ENCODE measurements around the gene METRNL.

METRNL gene

GRCh38 chr17:83067718-83068261, 11.6 kb upstream of the METRNL start:
- DNase-seq: no peak

- no peak for DNase-seq
These were observed 10.5 kb upstream of the METRNL start for GRCh38 chr17:83068641-83069570.

GRCh38 chr17:83069571-83069906, 9.9 kb upstream of the METRNL start:
- no peak for DNase-seq

- DNase-seq: no peak
These were observed 9.3 kb upstream of the METRNL start for GRCh38 chr17:83069931-83070742.

GRCh38 chr17:83070800-83071341, 8.5 kb upstream of the METRNL start:
- no peak for DNase-seq

- no peak for DNase-seq
These were observed 8.0 kb upstream of the METRNL start for GRCh38 chr17:83071365-83071764.

- DNase-seq: no peak
These were observed 7.3 kb upstream of the METRNL start for GRCh38 chr17:83071966-83072562.

GRCh38 chr17:83072600-83073358, 6.6 kb upstream of the METRNL start:
- no peak for DNase-seq

GRCh38 chr17:83073389-83074063, 5.9 kb upstream of the METRNL start:
- no peak for DNase-seq

DNA sequence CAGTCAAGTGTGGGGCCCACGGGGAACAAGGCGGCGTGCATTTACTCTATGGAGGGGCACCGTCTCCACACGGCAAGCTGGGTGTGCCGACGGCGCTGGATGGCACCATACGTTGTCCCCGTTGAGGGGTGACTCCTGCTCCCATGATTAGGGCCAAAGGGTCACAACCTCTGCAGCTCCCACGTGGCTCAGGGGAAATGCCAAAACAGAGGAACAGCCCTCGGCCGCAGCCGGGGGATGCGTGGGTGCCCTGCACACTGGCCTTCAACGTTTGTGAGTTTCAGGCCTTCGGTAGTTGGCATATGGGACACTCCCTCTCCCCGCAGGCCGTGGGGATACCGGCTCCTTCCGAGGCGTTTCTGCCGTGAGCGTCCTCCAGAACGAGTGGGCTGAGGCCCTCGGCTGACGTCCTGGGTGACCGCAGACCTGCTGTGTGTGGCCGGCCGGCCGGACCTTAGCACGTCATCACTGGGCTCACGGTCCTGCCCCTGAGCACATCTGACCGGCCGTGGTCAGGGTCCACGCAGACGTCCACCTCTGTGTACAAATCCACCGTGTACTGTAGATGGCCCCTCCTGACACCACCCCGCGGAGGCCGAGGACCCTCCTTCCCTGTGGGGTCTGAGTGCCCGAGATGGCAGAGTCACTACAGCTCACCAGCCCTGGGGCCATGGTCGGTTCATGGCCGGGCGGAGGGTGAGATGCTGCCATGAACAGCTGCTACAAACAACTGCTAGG, 4.8 kb upstream of the METRNL start:
- no peak for DNase-seq

DNA sequence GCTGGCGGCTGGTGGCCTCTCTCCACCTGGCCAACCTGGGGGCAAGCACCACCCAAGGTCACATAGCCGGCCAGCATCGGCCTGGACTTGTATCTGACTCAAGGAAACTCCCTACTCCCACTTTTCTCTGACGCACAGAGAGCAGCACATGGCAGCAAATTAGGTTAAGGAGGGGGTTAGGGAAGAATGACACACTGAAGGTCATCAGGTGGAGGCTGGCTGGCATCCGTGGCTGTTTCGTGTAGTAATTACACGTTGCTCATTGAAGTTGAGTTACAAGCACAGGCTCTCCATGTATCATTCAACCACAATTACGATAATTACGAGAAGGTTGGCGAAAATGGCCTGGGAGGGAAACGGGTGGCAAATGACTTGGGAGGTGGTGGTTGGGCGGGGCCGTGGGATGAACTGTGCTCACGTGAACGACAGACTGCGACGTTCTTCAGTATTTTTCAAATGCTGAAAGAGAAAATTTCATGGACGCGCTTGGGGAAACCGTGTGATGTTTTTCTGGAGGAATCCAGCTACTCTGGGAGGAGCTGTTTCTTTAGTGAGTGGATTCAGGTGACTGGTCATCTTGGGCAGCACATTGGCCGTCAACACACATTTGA, 4.0 kb upstream of the METRNL start:
- no peak for DNase-seq

DNA sequence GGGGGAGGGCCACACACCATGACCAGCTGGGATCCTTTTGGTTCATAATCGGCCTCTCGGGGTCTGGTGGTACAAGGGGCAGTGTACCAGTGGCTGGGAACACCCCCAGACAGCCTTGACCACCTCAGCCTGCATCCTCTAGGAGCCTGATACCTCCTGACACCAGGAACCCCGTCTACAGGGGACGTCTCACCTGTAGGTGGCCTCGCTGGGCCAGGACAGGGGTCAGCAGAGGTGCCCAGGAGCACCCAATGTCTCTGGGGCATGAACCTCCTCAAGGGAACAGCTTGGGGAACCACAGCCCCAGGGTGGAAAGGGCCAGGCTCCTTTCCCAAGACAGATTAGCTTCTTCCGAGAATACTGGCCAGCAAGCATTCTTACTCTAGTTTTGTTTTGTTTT, 2.5 kb upstream of the METRNL start:
- peak; percentile 65 for DNase-seq

- no peak for DNase-seq
These were observed 2.0 kb upstream of the METRNL start for GRCh38 chr17:83077411-83077810.

DNA sequence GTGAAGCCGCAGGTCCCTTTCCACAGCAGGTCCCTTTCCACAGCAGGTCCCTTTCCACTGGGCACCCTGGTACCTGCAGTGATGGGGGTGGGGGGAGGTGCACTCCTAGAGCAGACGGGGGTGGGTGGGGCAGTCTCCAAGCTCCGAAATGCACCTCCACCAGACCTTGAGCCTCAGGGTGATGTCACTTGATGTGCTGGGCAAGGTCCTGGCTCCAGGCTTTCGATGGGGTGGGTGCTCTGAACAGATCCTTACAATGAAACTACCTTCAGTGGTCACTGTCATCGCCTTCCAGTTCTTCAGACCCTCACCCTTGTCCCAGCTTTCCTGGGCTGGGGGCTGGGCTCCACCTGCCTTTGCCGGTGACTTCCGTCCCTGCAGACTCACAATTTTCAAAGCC, 1.5 kb upstream of the METRNL start:
- no peak for DNase-seq

- DNase-seq: no peak
These were observed 744 bp upstream of the METRNL start for GRCh38 chr17:83078378-83079351.

DNA sequence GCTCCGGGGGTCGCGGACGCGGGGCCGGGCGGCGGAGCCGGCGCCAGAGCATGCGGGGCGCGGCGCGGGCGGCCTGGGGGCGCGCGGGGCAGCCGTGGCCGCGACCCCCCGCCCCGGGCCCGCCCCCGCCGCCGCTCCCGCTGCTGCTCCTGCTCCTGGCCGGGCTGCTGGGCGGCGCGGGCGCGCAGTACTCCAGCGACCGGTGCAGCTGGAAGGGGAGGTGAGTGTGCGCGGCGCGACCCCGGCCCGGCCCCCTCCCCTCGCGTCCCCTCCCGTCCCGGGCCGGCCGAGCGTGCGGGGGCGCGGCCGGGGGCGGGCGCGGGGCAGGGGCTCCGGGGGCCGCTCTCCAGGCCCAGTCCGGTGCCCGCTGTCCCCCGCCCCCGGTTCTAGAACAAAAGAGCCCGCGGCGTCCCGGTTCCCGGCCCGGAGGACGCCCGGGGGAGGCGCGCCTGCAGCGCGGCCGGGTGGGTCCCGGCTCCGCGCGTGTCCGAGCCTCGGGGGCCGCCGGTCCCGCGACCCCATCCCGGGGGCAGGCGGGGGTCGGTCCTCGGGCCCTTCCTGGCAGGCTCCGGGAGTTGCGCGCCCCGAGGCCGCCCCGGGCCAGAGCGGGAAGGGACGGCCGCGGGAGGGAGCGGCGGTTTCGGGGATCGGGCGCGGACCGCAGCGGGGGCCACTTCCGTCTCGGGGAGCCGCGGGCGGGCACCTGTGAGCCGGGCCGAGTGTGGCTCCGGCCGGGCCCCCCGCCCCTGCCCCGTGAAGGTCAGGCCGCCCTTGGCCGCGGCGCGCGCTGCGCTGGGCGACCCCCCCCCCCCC, 563 bp downstream of the METRNL start:
- no peak for DNase-seq

GRCh38 chr17:83080579-83080857, 1.1 kb downstream of the METRNL start:
- DNase-seq: no peak

DNA sequence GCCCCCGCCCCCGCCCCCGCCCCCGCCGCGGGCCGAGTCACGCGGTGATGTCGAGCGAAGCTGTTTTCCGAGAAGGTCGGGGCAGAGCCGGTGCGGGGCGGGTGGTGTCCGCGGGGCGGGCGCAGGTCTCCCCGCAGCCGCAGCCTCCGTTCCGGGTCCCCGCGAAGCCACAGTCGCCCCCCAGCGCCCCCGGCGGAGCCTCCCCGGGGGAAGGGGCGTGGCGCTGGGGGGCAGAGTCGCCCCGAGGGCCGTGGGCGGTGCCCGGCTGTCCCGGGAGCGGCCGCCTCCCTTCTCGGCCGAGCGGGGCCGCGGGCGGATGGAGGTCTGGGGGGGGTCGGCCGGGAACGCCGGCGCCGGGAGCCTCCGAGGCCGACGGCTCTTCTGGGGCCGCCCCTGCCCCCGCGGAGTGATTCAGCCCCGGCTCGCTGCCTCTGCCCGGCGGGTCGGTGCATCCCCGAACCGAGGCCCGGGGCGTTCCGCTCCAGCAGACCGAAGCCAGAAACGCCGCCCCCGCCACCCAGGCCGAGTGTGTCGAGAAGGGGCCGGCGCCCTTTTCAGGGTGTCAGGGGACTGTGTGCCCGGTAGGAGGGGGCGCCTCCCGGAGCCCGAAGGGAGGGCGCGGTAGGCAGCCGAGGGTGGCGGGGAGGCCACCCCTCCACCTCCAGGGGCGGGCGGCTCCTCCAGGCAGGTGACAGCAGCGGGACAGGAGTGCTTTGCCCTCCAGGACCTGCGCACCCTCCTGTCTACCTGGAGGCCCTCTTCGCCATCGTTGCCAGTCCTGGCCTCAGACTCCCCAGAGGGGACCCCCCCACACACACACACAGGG, 1.7 kb downstream of the METRNL start:
- DNase-seq: no peak
